Measurements from ENCODE around the gene ATPAF2.

ATPAF2 gene

DNA sequence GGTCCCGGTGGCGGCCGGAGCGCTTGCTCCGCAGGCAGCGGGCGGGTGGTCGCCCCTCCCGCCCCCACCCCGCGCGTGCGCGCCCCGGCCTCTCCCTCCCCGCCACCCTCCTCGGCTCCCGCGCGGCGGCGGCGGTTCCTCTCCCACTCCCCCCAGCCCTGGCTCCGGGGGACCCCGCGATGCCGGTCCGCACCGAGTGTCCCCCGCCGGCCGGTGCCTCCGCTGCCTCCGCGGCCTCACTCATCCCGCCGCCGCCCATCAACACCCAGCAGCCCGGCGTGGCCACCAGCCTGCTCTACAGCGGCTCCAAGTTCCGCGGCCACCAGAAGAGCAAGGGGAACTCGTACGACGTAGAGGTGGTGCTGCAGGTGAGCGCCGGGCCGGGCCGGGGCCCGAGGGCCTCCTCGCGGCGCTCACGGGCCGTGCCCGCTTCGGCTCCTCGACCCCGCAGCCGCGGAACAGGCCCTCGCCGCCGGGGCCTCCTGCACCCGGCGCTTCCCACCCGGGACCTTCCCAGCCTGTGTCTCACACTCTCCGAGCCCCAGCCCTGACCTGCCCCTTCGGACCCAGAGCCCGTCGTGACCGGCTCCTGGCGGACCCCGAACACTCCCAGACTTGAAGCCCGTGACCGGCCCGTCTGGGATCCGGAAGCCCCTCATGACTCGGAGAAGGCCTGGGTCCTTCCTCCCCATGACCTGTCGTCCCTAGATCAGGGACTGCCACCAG is 730 bp upstream of the ATPAF2 start:
- FAIRE-seq = no peak

DNA sequence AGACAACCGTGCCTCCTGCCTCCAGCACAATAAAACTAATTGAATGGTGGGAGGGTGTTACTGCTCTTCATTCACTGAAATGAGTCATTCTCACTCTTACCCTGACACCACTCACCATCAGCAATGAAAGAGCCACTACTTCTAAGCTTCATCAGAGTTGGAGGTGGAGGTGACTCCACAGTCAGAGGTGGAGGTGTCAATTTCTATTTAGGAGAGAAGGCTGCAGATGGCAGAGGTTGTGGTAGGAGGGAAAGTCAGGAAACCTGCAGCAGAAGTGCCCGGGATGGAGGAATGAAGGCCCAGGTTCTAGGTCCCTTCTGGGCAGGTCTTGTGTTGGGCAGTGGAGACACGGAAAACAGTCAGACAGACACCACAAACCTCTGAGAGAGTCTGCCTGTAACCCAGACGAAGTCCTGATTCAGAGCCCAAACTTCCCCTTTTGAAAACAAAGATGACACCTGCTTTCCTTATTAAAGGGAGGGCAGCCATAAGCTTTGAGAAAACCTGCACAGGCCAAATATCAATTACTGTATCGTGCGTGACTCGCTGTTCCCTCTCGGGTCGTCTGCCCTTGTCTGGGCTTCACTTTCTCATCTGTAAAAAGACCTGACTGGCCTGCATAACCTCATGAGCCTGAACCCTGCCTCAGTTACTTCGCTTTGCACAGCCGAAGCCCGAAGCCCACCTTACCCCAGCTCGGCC is 668 bp downstream of the ATPAF2 start:
- no peak for FAIRE-seq

DNA sequence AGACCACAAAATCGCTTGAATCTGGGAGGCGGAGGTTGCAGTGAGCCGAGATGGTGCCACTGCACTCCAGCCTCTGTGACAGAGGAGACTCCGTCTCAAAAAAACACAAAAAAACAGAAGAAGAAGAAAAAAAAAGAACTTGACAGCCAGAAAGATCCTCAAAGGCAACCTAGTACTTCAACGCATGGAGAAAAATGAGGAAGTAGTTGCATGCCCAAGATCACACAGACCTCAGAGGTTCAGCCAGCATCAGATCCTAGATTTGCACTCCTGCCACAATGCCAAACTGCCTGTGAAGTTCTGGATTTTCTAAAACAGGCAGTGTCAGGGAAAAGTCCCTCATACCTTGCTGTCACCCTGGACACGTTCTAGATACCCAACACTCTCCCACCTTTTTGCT is 1.5 kb downstream of the ATPAF2 start:
- FAIRE-seq = no peak

DNA sequence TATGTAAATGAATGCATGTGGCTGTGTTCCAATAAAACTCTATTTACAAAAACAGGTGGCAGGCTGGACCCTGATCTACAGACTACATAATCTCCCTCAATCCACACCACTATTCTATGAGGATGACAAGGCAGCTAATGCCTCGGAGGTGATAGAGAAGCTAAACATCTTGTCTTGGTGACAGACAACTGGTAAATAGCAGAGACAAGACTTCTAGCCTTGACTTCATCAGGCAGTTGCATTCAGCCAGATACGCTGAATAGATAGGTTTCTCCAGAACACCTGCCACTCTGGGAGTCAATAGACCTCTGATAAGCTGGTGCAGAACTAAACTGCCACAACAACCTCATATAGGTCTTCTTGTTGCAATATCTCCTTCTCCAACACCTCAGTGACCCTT is 3.3 kb downstream of the ATPAF2 start:
- FAIRE-seq = no peak

DNA sequence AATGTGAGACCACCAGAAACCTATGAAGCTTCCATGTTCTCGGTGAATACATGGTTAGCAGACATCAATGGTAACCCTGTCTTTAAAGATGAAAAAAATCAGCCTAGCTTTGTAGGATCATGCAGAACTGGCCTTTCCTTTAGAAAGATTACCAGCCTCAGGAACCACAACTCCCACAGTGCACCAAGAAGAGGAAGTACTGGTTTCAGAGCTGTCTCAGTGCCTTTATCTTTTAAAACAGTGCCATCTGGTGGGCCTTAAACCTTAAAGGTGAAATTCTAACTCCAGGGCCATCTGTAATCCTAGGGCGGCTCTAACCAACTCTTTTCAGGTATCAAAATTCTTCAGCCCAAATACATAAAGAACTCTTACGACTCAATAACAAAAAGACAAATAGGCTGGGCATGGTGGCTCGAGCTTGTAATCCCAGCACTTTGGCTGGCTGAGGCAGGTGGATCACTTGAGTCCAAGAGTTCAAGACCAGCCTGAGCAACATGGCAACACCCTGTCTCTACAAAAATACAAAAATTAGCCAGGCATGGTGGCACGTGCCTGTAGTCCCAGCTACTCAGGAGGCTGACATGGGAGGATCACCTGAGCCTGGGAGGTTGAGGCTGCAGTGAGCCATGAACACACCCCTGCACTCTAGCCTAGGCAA is 5.4 kb downstream of the ATPAF2 start:
- FAIRE-seq = peak; percentile 70

DNA sequence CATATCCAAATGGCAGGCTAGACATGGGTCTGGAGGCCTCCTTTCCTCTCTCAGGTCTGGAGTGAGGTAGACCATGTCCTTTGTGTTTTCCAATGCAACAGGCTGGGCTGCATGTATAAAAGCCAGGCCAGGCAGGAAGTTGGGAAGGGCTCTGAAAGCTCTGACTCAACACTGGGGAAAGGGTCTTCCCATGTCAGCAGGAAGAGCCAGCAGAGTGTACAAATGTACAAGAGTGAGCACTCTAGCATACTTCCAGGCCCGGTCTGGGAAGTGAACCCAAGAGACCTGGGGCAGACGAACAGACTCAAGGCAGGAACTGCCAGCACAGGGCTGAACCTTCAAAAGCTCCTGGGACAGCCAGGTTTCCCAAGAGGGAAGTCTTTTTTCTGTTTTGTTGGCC is 7.0 kb downstream of the ATPAF2 start:
- FAIRE-seq = no peak

DNA sequence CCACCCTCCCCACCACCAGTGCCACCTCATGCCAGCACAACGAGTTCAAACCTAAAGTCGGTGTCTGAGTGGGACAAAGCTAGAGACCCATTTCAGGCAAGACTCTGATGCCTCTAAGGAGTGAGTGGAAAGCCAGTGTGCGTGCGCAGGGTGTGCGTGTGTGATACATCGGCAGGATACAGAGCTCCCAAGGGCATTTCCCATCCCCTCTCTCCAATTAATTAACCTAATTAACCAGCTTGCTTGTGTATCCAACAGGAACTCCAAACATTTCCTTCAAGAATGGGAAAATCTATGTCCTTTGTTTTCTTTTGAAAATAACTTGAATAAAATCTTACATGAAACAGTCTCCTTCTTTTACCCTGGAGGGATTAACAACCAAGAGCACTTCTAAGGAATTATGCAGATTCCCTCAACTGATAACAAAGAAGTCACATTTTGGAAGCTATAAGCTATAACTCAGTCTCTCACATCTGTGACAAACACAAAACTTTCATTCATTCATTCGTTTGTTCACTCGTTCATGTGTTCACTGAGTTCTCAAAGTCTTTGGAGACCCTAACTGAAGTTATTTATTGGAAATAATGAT is 9.9 kb downstream of the ATPAF2 start:
- FAIRE-seq = no peak

DNA sequence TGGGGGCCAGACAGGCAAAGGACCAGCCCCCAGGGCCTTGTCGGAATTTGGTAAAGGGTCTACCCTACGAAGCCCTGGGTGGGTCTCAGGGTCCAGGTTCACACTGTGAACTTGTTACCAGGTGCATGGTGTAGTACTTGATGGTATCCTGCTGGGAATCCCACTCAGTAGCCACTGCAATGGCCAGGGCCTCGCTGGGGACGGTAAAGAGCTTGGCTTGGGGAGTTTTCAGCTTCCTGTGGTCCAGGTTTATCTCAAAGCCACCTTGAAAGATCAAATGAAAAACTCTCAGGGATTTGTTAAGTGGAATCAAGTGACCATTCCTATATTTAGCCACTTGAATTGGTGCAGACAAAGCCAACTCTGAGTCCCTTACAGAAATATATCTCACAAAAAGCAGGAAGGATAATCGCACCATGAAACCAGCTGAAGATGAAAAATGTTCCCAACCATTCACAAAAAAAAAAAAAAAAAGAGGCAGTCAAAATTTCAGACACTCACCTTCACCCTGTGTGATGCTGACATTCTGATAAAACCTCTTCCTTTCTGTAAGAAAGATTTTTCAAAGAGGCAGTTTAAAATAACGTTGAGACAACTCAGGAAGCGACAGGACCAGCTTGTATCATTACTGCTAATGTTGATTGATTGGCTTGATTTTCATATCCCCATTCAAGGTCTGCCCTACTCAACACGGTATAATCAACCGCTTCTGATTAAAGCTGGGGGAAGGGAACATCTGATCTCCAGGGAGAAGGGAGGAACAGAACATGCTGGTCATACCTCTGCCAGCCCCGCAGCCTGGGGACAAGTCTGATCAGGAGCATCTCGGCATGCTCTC is 10.6 kb downstream of the ATPAF2 start:
- FAIRE-seq = no peak

DNA sequence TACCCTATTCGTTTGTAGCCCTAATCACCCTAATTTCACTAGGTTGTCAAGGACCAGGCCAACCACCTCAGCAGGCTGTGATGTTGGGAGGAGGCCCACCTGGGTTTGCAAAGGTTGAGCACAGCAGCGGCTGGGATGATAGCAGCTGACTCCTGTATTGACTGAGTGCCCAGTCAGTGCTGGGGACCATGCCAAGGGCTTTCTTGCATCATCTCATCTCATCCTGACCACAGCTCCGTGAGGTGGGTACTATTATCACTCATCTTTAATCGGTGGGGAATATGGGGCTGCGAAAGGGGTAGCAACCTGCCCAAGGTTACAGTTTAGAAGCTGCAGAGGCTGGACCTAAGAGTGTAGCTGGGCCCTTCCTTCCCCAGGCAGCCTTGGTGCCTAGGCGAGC is 11.7 kb downstream of the ATPAF2 start:
- FAIRE-seq = no peak

DNA sequence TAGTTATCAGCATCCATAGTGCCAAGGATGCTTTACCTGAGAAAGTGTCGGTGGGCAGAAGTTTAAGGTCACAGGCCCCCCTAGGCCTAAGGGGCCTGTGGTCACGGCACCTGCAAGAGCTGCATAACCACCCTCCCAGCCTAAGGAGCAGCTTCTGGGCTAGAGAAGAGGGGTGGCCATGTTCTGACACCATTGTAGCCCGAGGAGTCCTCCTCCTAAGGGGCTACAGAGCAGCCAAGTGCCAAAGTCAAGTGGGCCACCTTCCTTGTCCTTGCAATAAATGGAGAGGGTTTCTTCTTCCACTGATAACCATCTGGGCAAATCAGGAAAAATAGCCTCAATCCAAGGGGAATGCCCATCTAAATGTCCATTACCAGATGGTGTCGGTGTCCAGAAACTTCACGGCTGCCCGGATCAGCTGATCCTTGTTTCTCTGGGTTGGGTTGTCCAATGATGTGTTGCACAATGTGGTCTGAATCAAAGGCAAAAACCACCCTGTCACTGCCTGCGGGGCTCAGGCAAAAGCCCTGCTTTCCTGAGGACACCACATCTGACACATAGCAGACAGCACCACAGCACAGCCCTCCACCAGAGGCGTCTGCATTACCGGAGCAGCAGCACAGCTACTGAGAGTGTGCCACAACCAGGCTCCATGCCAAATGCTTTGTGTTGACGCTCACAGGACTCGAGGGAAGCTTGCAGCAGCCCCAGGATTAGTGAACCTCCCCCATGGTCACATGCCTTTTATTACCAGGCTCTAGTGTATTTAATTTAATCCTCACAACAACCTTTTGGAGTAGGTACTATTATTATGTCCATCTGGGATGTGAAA is 12.8 kb downstream of the ATPAF2 start:
- FAIRE-seq = no peak

DNA sequence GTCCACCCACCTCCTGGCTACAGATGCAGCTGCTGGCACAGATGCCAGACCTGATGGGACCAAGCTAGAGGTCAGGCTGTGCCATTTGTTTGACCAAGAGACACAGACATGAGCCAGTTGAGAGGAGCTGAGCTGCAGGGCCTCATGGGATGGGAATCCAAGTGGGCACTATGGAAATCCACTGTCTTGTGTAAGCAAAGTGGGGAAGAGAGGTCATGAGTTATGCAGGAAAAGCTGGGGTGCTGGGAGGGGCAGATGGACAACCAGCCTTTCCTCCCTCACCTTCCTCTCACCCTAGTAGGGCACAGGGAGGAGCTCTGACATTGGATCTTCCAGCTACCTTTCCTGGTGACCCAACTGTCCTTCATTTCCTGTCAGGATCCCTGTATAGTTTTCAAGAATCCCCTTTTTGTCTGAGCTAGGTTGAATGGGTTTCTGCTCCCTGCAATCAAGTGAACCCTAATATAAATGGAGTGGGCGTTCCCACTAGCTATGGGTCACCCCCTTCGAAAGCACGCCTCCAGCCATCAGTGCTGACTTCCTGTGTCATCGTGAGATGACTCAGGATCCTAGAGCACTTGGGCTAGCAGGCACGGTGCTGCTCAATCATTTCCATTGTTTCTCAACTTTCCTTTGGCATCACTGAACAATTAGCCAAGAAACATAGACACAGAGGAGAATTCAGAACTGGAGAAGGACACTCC is 13.6 kb downstream of the ATPAF2 start:
- no peak for FAIRE-seq

DNA sequence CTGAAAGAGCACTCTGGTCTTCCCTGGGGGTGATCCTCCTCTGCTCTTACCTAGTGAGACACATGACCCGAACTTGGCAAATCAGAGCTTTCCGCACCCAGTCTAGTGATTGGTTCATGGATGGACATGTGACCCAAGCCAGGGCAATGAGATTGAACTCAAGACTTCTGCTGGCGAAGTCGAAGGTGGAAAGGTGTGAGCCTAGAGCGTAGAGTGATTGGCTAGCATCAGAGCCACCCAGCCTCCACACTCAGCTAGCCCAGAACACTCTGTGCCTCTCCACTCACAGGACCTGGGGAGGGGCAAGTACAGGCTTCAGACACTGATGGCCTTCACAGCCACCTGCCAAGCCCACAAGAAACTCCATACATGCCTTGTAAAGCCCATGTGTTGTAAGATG is 17.6 kb downstream of the ATPAF2 start:
- no peak for FAIRE-seq

DNA sequence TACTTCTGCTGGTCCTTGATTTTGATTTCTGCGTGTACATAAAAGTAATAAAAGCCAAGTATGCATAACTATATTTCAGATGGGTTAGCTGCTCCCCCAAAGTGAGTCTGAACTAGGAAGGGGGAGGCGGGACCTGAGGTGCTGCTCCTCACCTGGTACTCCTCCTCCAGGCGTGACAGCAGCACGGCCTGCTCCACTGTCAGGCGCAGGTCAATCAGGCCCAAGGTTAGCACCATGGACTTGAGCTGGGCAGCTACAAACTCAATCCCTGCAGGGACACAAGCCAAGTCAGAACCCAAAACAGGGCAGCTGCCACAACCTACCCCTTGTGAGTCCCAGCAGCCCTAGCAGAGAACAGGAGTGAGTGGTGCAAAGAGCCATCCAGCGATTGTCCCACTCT is 18.0 kb downstream of the ATPAF2 start:
- no peak for FAIRE-seq

DNA sequence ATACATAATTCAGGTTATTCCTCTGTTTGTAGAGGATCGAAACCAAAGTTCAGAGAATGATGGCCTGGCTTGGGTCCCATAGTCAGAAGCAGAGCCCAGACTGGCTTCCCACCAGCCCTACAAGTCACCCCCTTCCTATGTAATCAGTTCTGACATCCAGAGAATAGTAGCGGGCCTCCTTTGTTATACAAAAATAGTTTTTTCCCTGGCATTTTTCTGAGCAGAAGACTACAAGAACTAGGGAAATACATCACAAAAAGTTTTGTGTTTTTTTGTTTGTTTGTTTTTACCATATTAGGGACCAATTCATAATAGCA is 19.2 kb downstream of the ATPAF2 start:
- no peak for FAIRE-seq

DNA sequence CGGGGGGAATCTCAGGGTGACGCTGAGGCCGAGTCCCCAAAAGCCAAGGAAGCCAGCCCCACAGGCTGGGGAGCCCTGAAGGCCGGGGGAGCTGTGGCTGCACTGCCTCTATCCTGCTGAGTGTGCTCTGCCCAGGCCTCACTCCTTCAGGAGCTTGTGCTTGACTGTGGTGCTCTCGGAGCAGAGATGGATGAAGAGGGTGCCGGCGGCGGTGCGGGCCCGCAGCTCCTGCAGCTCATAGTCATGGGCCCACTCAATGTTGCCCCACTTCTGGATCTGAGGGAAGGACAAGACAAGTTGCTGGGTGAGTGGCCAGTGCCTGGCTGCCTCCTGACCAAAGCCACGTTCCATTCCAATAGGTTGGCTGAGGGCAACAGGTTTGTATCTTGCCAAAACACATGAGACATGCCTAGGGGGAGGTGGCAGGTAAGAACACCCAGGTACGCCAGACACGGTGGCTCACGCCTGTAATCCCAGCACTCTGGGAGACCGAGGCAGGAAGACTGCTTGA is 20.5 kb downstream of the ATPAF2 start:
- no peak for FAIRE-seq

DNA sequence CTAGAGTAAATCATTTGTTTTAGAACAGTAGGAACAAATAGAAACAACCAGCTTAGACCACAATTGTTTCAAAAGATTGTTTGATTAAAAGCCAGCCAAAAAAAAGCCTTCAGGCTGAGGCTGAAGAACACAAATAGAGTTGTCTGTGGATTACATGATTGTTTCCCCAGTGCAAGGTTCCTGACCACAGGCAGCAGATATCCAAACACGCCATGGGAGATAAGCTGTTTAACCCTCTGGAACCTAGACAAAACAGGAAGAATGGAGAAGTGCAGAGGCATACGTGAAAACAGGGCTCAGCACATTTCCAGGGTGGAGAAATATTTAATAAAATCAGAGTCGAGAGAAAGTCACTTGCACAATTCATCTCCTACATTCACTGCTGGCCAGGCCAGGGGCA is 21.0 kb downstream of the ATPAF2 start:
- no peak for FAIRE-seq

DNA sequence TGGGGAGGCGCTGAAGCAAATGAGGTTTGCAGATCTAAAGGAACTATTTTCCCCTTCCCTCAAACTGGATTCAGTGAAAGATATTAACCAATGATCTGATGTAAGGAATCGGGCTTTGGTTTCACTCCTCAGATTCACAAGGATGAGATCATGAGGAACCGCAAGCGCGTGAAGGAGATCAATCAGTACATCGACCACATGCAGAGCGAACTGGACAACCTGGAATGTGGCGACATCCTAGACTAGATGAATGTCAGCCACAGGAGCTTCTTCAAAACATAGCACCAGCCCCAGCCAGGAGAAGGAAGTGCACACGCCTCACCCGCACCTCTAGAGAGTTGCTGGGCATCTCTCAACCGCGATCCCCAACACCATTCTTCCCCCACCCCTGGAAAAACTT is 22.5 kb downstream of the ATPAF2 start:
- FAIRE-seq = no peak

DNA sequence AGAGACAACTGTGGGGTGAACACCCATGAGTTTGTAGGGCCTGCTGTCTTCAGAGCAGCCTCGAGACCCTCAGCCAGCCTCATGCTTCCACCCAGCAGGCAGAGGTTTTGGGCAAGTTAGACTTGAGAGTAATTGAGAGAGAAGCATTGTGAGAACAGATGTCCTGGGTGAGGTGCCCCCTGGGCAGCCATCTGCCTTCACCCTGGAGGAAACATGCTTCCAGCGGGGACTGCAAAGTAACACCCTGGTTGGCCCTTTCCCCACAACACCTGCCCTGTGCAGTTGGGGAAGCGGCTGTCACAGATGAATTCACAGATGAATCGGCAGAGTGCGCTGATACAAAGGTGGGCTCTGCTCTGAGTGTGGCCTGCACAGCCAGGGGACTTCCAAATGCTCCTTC is 23.4 kb downstream of the ATPAF2 start:
- FAIRE-seq = no peak

DNA sequence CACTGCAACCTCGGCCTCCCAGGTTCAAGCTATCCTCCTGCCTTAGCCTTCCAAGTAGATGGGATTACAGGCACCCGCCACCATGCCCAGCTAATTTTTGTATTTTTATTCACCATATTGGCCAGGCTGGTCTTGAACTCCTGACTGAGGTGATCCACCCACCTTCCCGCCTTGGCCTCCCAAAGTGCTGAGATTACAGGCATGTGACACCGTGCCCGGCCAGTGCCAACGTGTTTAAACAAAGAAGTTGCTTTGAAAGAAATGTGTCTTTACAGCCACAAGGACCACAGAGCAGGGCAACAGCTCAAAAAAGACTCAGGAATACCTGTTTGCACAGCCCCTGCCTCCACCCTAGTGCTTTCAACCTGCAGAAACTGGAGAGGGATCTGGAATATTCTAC is 25.0 kb downstream of the ATPAF2 start:
- FAIRE-seq = no peak

DNA sequence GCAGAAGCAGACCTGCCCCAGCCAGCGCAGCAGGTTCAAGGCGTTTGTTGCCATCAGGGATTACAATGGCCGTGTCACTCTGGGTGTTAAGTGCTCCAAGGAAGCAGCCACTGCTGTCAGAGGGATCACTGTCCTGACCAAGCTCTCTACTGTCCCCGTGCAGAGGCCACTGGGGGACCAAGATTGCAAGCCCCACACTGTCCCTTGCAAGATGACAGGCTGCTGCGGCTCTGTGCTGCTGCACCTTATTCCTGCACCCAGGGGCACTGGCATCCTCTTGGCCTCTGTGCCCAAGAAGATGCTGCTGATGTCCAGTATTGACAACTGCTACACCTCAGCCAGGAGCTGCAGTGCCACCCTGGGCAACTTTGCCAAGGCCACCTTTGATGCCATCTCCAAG is 27.7 kb downstream of the ATPAF2 start:
- FAIRE-seq = no peak

Data from endometrium (tissue), 2 donors.